GM12801 (cell line): ENCODE data around the gene FANCG.

Experiments
- CTCF ChIP-seq: IDR thresholded peaks from one replicate; pipeline ENCODE4 v1.5.1; 2011; ENCODE audit warnings: control low read depth; ENCODE audit not compliant: insufficient read length; ENCODE audit errors: extremely low read depth

The FANCG gene

DNA sequence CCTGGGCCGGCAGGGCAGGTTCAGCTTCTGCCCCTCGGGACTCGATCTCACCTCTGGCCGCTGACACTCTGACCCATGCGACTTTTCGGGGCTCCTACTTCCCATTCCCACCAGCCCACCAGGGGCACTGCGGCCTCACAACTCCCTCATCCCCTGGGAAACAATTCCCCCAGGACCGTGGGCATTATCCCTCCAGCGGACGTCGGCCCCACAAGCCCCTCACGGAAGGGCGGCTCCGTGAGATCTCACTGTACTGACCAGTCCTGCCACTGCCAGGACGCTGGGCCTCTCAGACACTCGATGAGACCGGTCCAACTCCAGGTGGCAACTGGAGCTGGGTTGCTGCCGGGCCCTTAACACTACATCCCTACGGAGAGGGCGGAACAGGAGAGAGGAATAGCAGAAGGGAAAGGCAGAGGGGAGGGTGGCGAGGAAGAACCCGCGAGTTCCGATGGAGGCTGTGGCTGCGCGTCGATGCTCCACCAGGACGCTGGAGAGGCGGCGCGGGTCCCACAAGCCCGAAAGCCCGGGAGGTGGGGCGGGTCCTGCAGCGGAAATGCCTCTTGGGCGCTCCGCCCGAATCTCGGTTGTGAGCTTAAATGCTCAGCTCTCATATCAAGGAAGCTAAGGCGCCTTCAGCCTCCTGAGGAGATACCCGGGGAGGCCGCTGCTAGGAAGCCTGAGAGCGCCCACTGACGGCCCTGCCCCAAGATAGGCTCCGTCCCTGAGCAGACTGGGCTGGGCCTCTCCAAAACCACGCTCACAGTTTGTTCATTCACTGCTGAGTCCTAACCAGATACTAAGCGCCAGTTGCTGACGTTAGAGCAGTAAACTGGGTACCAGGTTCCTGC is 43.7 kb downstream of the FANCG start:
- no peak for TF ChIP-seq CTCF

GRCh38 chr9:35033101-35033500 is 46.6 kb downstream of the FANCG start:
- no peak for TF ChIP-seq CTCF

DNA sequence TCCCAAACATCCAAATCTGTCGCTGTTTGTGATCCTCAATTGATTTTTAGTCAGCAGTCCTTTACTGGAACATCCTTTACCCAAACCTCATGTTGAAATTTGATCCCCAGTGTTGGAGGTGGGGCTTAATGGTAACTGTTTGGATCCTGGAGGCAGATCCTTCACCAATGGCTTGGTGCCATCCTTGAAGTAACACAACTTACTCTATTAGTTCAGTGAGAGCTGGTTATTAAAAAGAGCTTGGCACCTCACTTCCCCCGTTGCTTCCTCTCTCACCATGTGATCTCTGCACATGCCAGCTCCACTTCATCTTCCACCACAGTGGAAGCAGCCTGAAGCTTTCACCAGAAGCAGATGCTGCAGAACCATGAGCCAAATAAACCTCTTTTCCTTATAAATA is 49.9 kb downstream of the FANCG start:
- TF ChIP-seq CTCF, result no peak

GRCh38 chr9:35029241-35029640 is 50.5 kb downstream of the FANCG start:
- TF ChIP-seq CTCF, result no peak

GRCh38 chr9:35028341-35028740 is 51.4 kb downstream of the FANCG start:
- TF ChIP-seq CTCF, result no peak

DNA sequence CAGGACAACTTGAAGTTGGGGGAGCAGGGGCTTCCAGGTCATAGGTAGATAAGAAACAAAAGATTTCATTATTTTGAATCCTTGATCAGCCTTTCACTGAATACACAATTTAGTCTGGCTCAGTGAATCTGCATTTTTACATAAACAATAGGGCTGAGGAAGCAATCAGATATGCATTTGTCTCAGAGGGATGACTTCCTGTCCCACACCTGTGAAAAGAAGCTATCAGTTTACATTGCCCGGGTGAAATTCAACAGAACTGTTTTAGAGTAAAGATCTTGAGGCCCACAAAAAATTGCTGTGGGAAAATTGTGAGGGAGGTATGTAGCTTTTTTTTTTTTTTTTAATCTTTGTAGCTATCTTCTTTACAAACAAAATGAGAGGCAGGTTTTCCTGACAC is 51.9 kb downstream of the FANCG start:
- no peak for TF ChIP-seq CTCF

DNA sequence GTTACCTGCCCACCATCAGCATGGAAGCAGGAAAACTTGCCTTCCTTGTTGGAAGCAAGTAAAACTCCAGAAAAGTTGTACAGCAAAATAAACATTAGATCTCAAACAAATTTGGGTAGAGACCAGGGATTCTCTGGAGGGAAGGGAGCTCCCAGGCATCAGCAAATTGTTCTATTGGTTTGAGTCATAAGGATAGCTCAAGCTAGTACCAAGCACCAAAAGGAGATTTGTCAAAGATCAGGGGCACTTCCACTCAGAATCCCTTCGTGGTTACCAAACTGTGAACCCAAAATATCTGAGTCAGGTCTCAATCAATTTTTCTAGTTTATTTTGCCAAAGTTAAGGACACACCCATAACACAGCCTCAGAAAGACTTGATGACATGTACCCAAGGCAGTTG is 52.4 kb downstream of the FANCG start:
- no peak for TF ChIP-seq CTCF
